ENCODE data around the gene SELENOW.

DNA sequence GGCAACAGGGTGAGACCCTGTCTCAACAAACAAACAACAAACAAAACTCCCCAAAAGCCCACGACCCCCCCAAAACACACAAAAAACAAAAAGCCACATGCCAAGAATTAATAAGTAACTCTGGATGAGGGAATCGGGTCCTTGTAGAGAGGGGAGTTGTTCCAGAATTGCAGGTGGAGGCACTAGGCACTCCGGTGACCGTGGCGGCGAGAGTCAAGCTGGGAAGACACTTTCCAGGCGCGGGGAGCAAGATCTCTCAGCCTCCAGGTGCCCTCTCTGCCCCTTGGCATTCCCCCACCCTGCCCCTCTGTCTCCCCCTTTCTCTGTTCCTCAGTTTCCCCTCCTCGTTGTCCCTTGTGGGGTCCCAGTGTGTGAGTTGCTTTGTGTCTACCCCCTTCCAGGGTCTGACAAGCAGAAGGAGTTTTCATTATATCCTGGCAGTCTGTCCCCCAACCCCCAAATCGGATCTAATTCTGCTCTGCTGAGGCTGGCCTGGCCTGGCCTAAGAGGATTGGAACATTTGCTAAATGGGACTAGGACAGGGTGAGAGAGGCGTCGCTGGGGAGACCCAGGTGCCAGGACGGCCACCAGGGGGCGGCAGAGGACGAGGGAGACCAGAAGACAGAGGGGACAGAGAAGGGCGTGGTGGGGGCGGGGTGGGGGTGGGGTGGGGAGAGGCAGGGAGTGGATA lies 34.9 kb downstream of the SELENOW start:
- TF ChIP-seq, protein P1, sequence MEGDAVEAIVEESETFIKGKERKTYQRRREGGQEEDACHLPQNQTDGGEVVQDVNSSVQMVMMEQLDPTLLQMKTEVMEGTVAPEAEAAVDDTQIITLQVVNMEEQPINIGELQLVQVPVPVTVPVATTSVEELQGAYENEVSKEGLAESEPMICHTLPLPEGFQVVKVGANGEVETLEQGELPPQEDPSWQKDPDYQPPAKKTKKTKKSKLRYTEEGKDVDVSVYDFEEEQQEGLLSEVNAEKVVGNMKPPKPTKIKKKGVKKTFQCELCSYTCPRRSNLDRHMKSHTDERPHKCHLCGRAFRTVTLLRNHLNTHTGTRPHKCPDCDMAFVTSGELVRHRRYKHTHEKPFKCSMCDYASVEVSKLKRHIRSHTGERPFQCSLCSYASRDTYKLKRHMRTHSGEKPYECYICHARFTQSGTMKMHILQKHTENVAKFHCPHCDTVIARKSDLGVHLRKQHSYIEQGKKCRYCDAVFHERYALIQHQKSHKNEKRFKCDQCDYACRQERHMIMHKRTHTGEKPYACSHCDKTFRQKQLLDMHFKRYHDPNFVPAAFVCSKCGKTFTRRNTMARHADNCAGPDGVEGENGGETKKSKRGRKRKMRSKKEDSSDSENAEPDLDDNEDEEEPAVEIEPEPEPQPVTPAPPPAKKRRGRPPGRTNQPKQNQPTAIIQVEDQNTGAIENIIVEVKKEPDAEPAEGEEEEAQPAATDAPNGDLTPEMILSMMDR (conservative IDR thresholded peaks at IDR 0.05; ENCODE audit: low read depth, low read length), result peak; percentile 46
- TF ChIP-seq, protein P2, sequence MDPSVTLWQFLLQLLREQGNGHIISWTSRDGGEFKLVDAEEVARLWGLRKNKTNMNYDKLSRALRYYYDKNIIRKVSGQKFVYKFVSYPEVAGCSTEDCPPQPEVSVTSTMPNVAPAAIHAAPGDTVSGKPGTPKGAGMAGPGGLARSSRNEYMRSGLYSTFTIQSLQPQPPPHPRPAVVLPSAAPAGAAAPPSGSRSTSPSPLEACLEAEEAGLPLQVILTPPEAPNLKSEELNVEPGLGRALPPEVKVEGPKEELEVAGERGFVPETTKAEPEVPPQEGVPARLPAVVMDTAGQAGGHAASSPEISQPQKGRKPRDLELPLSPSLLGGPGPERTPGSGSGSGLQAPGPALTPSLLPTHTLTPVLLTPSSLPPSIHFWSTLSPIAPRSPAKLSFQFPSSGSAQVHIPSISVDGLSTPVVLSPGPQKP (IDR thresholded peaks at IDR 0.05; ENCODE audit: borderline replicate concordance, low read depth, low read length), result no peak
- no peak for TF ChIP-seq CEBPB (IDR thresholded peaks at IDR 0.05; ENCODE audit: low read depth, low read length)
- TF ChIP-seq, protein P3, sequence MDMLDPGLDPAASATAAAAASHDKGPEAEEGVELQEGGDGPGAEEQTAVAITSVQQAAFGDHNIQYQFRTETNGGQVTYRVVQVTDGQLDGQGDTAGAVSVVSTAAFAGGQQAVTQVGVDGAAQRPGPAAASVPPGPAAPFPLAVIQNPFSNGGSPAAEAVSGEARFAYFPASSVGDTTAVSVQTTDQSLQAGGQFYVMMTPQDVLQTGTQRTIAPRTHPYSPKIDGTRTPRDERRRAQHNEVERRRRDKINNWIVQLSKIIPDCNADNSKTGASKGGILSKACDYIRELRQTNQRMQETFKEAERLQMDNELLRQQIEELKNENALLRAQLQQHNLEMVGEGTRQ (IDR thresholded peaks at IDR 0.05; ENCODE audit: low read depth, low read length), result no peak
- no peak for TF ChIP-seq CHD1 (IDR thresholded peaks at IDR 0.05; ENCODE audit: low read depth, low read length)
- no peak for TF ChIP-seq BHLHE40 (IDR thresholded peaks at IDR 0.05; ENCODE audit: low read depth, low read length)
- no peak for TF ChIP-seq POLR2A (IDR thresholded peaks at IDR 0.05; ENCODE audit: low read depth, low read length)
- TF ChIP-seq NFE2L2 (IDR thresholded peaks at IDR 0.05; ENCODE audit: low read depth, low read length), result no peak
- TF ChIP-seq RFX5 (IDR thresholded peaks at IDR 0.05; ENCODE audit: low read depth, low read length), result no peak
- no peak for TF ChIP-seq MAFK (IDR thresholded peaks at IDR 0.05; ENCODE audit: low read depth, low read length)
- TF ChIP-seq FOS (IDR thresholded peaks at IDR 0.05; ENCODE audit: low read depth, low read length), result no peak
- no peak for TF ChIP-seq SMC3 (IDR thresholded peaks at IDR 0.05; ENCODE audit: low read depth, low read length)
- no peak for TF ChIP-seq RCOR1 (IDR thresholded peaks at IDR 0.05; ENCODE audit: insufficient replicate concordance, low read length)
- no peak for TF ChIP-seq MAZ (IDR thresholded peaks at IDR 0.05; ENCODE audit: borderline replicate concordance, low read depth, low read length)

Data from IMR-90 (cell line).